ENCODE data around the gene NOXO1.
A peak's percentile ranks its signal among the peaks of the same experiment; 100 is the strongest.
"Not testable (repeated sequence)": the region's sequence is repeated elsewhere in the genome, so short reads cannot be mapped to it uniquely, and the experiment has no call there.

NOXO1 gene

DNA sequence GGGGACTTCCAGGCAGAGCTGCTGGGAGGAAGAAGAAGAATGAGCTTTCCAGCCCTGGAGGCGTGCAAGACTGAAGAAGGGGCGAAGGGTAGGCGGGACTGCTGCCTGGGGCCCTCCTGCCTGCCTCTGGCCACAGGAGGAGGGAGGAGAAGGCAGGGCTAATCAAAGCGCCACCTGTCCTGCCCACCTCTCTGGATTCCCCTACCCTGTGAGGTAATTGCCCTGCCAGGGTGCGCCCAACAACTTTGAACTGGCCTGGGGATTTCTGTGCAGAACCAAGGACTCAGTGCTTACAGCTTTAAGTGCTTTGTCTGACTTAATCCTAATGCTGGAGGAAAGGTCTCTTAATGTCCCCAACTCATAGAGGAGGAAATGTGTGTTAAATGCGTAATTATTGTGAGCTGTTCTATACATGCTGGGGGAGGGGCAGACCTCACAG lies at the start of gene NOXO1:
TSS of gene NOXO1 (minus strand) at position 72 of the 439 bp plus-strand sequence. CDS start 290 bp downstream, outside the sequence.
- no peak for DNase-seq (ENCODE audit: low read depth in 2 of 2)

DNA sequence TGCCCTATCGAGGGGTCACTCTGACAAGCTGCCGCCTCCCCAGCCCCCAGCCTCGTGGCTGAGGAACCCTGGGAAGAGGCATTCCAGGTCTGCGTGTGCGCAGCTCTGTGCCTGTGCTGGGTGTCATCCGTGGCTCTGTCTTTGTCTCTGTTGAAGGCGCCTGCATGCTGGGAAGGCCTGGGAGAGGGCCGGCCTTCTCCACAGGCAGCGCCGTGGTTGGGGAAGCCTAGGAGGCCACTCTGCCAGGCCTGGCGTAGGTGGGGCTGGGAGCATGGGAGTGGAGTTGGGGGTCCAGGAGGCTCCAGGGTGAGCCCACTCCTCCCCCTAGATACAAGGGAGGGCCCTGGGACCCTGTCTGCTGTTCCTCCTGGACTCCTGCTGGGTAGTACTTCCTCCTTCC lies 48.8 kb upstream of the NOXO1 start:
- no peak for DNase-seq (ENCODE audit: low read depth in 2 of 2)

DNA sequence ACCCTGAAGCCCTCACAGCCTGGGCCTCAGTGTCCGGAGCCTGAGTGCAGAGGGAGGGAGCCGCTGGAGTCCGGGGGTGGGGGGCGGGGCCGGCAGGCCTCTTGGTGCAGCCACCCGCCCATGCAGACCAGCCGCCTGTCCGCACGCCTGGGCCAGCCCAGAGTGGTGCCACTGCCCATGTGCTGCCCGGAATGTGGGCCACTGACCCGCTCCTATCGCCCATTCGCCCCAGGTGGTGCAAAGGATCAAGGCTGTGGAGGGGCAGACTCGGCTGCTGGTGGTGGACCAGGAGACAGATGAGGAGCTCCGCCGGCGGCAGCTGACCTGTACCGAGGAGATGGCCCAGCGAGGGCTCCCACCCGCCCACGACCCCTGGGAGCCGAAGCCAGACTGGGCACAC lies 48.1 kb upstream of the NOXO1 start:
- DNase-seq (ENCODE audit: low read depth in 2 of 2) = no peak

GRCh38 chr16:2028620-2029220 lies 47.5 kb upstream of the NOXO1 start:
- no peak for DNase-seq (ENCODE audit: low read depth in 2 of 2)

GRCh38 chr16:2028146-2028545 lies 46.9 kb upstream of the NOXO1 start:
- no peak for DNase-seq (ENCODE audit: low read depth in 2 of 2)

DNA sequence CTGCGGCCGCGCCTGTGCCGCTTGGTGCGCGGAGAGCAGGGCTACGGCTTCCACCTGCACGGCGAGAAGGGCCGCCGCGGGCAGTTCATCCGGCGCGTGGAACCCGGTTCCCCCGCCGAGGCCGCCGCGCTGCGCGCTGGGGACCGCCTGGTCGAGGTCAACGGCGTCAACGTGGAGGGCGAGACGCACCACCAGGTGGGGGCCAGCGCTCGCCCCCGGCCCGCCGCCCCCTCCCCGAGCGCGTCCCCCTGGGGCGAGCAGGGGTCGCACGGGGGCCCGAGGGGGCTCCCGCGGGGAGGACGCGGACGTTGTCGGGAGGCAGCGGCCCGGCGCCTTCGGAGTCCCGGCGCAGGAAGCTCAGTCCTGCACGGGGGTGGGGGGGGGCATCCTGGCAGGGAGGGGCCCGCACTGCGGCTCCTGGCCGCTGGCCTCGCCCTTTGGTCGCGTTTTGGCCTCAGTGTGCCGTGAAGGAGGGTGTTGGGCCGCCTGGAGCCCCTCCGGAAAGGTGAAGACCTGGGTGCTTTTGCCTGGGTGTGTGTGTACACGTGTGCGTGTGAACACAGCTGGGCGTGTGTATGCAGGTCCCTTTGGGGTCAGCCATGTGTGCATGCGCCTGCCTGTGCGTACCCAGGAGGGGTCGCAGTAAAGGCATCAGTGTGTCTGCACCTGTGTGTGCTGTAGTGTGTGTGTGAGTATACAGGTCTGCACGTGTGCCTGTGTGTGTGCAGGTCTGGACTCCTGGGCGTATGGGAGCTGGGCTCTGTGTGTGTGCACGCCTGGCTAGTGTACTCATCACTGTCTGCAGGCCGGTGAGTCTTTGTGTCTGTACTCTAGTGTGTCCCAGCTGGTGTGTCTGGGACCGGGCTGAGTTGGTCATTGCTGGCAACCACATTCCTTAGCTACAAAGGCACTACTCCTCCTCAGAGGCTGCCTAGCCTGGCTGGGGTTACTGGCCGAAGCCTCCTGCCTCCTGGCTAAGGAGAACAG lies 46.0 kb upstream of the NOXO1 start:
- DNase-seq (ENCODE audit: low read depth in 2 of 2) = no peak

DNA sequence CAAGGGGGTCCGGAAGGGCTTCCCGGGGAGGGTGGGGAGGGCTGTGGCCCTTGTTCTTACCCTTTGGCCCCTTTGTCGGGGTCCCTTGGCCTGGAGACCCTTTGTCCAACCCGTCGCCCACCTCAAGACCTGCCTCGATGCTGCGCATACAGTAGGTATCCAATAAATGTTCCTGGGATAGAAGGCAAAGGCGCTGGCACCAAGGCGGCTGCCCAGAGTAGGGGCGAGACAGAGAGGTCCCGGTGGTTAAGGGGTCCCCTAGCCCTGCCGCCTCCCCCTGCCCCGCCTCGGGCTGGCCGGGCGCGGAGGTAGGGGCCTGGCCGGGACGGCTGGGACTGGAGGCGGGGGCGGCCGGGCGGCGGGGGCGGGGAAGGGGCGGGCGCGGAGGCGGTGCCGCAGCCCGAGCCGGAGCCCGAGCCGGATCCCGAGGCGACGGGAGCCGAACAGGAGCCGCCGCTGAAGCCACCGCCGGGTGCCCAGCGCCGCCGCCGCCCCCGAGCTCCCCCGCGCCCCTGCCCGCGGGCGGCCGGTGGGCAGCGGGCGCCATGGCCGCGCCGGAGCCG lies 45.3 kb upstream of the NOXO1 start, which contains the start of gene NHERF2:
TSS of gene NHERF2 (plus strand) at position 442 of the 563 bp plus-strand sequence. CDS start at position 546, 104 bp downstream.
- no peak for DNase-seq (ENCODE audit: low read depth in 2 of 2)

- no peak for DNase-seq (ENCODE audit: low read depth in 2 of 2)
These were observed 44.7 kb upstream of the NOXO1 start for GRCh38 chr16:2025878-2026460.

DNA sequence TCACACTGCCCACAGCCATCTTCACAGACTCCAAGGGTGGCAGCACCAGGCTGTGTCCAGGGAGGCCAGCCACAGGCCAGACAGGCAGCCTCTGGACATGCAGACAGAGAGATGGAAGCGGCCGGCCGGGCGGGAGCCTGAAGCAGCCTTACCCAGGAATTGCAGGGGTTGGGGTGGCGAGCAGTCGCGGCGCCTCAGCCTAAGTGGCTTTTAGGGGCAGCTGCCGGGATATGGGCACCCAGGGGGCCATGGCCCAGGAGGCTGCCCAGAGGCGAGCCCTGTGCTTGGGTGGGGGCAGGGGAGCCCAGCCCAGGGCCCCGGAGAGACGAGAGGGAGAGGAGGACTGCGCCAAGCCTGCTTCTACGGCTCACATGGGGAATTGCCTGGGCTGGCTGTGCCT lies 44.0 kb upstream of the NOXO1 start:
- DNase-seq (ENCODE audit: low read depth in 2 of 2) = no peak

DNA sequence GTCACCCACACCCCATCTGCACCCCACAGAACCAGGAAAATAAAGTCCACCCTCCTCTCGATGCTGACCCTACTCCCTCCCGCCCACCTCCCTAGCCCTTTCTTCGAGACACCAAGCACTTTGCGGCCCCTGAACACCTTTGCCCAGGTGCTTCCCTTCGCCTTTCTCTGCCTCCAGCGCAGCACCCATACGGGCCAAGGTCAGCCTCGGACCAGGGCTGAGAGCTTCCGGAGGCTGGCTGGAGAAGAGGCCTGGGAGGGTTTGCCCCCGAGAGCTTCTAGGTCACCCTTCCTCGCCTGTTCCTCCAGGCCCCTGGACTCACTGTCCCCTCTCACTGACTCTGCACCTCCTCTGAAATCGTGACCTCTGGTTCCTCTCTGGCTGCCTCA lies 42.8 kb upstream of the NOXO1 start:
- DNase-seq (ENCODE audit: low read depth in 2 of 2) = no peak

DNA sequence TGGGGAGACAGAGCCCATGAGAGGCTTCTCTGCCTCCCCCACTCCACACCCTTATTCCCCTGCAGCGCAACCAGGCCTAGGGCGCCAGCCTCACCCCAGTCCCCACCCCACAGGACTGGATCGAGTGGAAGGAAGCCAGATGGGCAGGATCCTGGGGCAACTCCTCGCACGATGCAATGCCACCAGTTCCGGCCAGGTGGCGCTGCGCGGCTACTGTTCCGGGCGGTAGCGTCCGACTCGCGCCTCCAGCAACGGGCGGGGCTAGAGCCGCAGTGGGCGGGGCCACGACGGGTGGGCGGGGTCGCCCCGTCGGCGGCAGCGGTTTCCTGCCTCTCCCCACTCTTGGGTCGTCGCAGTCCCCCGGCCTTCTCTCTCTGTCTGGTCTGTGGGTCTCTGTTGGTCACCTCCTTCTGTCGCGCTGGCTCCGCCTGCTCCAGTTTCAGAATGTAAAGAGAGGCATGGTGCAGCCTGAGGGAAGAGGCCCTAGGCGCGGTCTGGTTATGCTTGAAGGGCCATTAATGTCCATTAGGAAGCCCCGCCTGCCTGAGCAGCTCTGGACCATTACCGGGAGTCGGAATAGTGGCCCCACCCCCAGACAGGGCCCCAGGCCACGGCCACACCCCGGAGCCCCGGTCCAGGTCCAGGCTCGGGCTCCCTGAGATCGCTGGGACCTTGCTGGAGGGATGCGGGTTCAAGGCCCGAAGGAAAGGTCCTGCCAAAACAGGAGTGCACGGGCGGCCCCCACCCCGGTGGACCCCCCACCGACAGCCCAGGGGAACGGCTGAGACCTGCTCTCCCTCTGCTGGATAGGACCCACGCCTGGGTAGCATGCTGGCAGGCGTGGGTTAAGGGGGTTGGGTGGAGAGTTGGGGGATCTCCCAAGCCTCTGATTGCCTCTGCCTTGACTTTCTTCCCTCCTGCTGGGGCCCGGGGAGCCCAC lies 42.1 kb upstream of the NOXO1 start:
- DNase-seq (ENCODE audit: low read depth in 2 of 2) = peak; percentile 95 to 98

DNA sequence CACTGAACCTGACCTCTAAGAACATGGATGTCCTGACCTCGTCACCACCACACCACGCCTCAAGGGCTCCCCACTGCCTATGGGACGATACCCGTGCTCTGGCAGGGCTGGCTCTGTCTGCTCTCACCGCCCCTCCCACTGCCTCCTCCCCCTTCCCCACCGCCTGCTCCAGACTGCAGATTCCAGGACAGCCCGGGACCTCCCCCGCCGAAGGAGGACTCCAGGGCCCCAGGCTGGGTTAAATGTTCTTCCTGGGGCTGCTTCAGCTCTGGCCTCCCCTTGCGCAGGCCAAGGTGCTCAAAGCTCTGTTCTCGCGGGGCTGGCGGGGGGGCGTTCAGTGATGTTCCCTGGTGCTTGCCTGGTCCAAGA lies 41.4 kb upstream of the NOXO1 start:
- no peak for DNase-seq (ENCODE audit: low read depth in 2 of 2)

DNA sequence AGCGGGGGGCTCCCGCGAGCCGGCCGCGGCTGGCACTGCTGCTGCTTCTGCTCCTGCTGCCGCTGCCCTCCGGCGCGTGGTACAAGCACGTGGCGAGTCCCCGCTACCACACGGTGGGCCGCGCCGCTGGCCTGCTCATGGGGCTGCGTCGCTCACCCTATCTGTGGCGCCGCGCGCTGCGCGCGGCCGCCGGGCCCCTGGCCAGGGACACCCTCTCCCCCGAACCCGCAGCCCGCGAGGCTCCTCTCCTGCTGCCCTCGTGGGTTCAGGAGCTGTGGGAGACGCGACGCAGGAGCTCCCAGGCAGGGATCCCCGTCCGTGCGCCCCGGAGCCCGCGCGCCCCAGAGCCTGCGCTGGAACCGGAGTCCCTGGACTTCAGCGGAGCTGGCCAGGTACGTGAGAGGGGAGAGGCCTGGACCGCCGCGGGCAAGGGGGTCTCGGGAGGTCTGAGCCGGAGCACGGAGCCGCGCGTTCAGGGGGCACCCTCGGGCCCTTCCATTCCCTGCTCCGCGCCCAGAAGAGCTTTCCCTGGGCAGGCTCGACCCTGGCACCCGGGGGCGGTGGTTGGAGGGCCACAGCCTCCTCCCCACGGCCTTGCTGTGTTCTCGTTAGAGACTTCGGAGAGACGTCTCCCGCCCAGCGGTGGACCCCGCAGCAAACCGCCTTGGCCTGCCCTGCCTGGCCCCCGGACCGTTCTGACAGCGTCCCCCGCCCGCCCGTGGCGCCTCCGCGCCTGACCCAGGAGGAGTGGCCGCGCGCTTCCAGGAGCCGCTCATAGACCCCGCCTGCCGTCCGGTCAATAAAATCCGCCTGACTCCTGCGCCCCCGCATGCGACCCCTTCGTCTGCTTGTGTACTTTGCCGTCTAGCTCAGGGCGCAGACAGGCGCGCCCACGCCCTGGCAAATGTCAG lies 38.9 kb upstream of the NOXO1 start:
- no peak for DNase-seq (ENCODE audit: low read depth in 2 of 2)

DNA sequence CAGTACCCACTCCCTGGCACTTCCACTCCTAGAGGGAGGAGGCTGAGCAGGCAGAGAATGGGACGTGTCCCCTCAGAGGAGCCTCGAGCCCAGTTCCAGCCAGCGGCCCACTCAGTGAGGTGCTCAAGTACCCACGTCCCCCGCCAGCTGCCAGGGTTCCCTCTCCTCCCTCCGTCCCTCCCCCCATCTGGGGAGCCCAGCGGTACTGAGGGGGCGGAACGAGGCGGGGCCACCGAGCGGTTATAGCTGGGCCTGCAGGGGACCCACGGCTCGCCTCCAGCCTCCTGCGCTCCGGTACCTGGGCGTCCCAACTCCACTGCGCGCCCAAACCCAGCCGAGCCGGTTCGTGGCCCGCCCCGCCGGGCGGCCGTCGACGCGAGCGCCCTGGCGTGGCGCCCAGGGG lies 38.2 kb upstream of the NOXO1 start, which contains the start of gene NPW:
TSS of gene NPW (plus strand) at position 268 of the 403 bp plus-strand sequence.
- no peak for DNase-seq (ENCODE audit: low read depth in 2 of 2)

- DNase-seq (ENCODE audit: low read depth in 2 of 2) = no peak
These were observed 35.2 kb upstream of the NOXO1 start for GRCh38 chr16:2016407-2016922.

DNA sequence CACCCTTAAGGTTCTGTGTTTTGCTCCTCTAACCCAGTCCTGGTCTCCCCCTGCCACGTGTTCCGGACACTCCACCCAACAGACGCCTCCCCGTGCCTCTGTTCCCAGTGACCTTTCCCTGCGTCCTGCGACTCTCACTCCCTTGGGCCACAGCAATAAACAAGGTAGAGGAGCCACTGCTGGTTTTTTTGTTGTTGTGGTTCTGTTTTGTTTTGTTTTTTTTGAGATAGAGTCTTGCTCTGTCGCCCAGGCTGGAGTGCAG lies 34.6 kb upstream of the NOXO1 start:
- DNase-seq (ENCODE audit: low read depth in 2 of 2) = no peak

- DNase-seq (ENCODE audit: low read depth in 2 of 2) = no peak
These were observed 34.1 kb upstream of the NOXO1 start for GRCh38 chr16:2015117-2015946.

DNA sequence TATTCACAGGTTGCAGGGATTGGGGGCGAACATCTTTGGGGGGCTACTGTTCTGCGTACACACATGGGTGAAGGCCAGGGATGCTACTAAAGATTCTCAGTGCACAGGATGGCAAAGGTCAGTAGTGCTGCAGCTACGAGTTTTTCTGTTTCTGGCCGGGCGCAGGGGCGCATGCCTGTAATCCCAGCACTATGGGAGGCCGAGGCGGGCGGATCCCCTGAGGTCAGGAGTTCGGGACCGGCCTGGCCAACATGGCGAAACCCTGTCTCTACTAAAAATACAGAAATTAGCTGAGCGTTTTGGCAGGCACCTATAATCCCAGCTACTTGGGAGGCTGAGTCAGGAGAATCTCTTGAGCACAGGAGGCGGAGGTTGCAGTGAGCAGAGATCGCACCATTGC lies 32.3 kb upstream of the NOXO1 start:
- DNase-seq (ENCODE audit: low read depth in 2 of 2) = no peak

DNA sequence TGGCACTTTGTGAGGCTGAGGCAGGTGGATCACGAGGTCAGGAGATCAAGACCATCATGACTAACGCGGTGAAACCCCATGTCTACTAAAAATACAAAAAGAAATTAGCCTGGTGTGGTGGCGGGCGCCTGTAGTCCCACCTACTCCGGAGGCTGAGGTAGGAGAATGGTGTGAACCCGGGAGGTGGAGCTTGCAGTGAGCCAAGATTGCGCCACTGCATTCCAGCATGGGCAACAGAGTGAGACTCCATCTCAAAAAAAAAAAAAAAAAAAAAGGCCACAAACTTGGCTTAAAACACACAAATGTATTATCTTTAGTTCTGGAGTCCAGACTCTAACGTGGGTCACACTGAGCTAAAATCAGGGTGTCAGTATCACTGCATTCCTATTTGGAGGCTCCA lies 30.5 kb upstream of the NOXO1 start:
- DNase-seq (ENCODE audit: low read depth in 2 of 2) = not testable (repeated sequence)
